ENCODE data around the gene TMEM119. TPM values are rescaled to one million over a fixed set of nuclear protein-coding genes. Genes with fewer than 3 reads are reported as not detected.
"Not testable (repeated sequence)": the region's sequence is repeated elsewhere in the genome, so short reads cannot be mapped to it uniquely, and the experiment has no call there.

Gene TMEM119
- polyA plus RNA-seq, 4 donors = 0.67 to 12.3 (median 6.0) TPM

GRCh38 chr12:108581311-108582227 lies 16.3 kb downstream of the TMEM119 start:
- no peak overlapping the region for H3K27ac ChIP-seq (ENCODE audit: low read depth in 1 of 3, low read length in 2 of 3)
- no peak overlapping the region for H3K4me3 ChIP-seq (ENCODE audit: low read depth in 1 of 3, low read length in 3 of 3)
- no peak for DNase-seq
- FAIRE-seq = no peak
- H3K4me1 ChIP-seq (ENCODE audit: control insufficient read depth in 3 of 3, insufficient read depth in 2 of 3, low read depth in 1 of 3, low read length in 2 of 3) = no peaks in the 10 kb centered on the region
- 84 to 88% (median 87%) methylated on average over 33 of the region's 33 CpGs for whole genome bisulfite sequencing, 3 donors
- H3K27me3 ChIP-seq (ENCODE audit: control insufficient read depth in 3 of 3, insufficient read depth in 3 of 3, low read length in 3 of 3) = no peaks in the 10 kb centered on the region
- H3K9me3 ChIP-seq (ENCODE audit: control insufficient read depth in 2 of 2, insufficient read depth in 1 of 2, low read depth in 1 of 2, low read length in 1 of 2) = no peaks in the 10 kb centered on the region
- no peaks in the 10 kb centered on the region for H3K36me3 ChIP-seq (ENCODE audit: control insufficient read depth in 3 of 3, insufficient read depth in 2 of 3, low read depth in 1 of 3, low read length in 3 of 3)

- H3K27me3 ChIP-seq (ENCODE audit: control insufficient read depth in 3 of 3, insufficient read depth in 3 of 3, low read length in 3 of 3) = no peaks in the 10 kb centered on the region
- FAIRE-seq (no peak), DNase-seq (no peak)
- no peaks in the 10 kb centered on the region for H3K9me3 ChIP-seq (ENCODE audit: control insufficient read depth in 2 of 2, insufficient read depth in 1 of 2, low read depth in 1 of 2, low read length in 1 of 2)
- H3K4me3 ChIP-seq (ENCODE audit: low read depth in 1 of 3, low read length in 3 of 3) = no peak overlapping the region
- H3K27ac ChIP-seq (ENCODE audit: low read depth in 1 of 3, low read length in 2 of 3) = no peak overlapping the region
- WGBS, 3 donors = 62 to 77% (median 65%) methylated on average over 3 of the region's 3 CpGs
- no peaks in the 10 kb centered on the region for H3K4me1 ChIP-seq (ENCODE audit: control insufficient read depth in 3 of 3, insufficient read depth in 2 of 3, low read depth in 1 of 3, low read length in 2 of 3)
- no peaks in the 10 kb centered on the region for H3K36me3 ChIP-seq (ENCODE audit: control insufficient read depth in 3 of 3, insufficient read depth in 2 of 3, low read depth in 1 of 3, low read length in 3 of 3)
Measured at GRCh38 chr12:108580531-108580930, 17.4 kb downstream of the TMEM119 start.

- FAIRE-seq = no peak
- Histone ChIP-seq H3K36me3 (ENCODE audit: control insufficient read depth in 3 of 3, insufficient read depth in 2 of 3, low read depth in 1 of 3, low read length in 3 of 3) (no peaks in the 10 kb centered on the region), H3K9me3 (ENCODE audit: control insufficient read depth in 2 of 2, insufficient read depth in 1 of 2, low read depth in 1 of 2, low read length in 1 of 2) (no peaks in the 10 kb centered on the region), H3K4me3 (ENCODE audit: low read depth in 1 of 3, low read length in 3 of 3) (no peak overlapping the region), H3K27ac (ENCODE audit: low read depth in 1 of 3, low read length in 2 of 3) (no peak overlapping the region), H3K4me1 (ENCODE audit: control insufficient read depth in 3 of 3, insufficient read depth in 2 of 3, low read depth in 1 of 3, low read length in 2 of 3) (no peaks in the 10 kb centered on the region), H3K27me3 (ENCODE audit: control insufficient read depth in 3 of 3, insufficient read depth in 3 of 3, low read length in 3 of 3) (no peaks in the 10 kb centered on the region)
- 82 to 93% (median 89%) methylated on average over 3 of the region's 3 CpGs for WGBS, 3 donors
- no peak for DNase-seq
Measured at GRCh38 chr12:108578813-108579212, 19.1 kb downstream of the TMEM119 start.

GRCh38 chr12:108578264-108578663 lies 19.6 kb downstream of the TMEM119 start:
- no peak for FAIRE-seq
- 64 to 100% (median 95%) methylated on average over 2 of the region's 2 CpGs for WGBS, 3 donors
- Histone ChIP-seq H3K27me3 (ENCODE audit: control insufficient read depth in 3 of 3, insufficient read depth in 3 of 3, low read length in 3 of 3) (no peaks in the 10 kb centered on the region), H3K4me1 (ENCODE audit: control insufficient read depth in 3 of 3, insufficient read depth in 2 of 3, low read depth in 1 of 3, low read length in 2 of 3) (no peaks in the 10 kb centered on the region), H3K27ac (ENCODE audit: low read depth in 1 of 3, low read length in 2 of 3) (no peak overlapping the region), H3K4me3 (ENCODE audit: low read depth in 1 of 3, low read length in 3 of 3) (no peak overlapping the region), H3K36me3 (ENCODE audit: control insufficient read depth in 3 of 3, insufficient read depth in 2 of 3, low read depth in 1 of 3, low read length in 3 of 3) (no peaks in the 10 kb centered on the region), H3K9me3 (ENCODE audit: control insufficient read depth in 2 of 2, insufficient read depth in 1 of 2, low read depth in 1 of 2, low read length in 1 of 2) (no peaks in the 10 kb centered on the region)
- DNase-seq = no peak

GRCh38 chr12:108577458-108577857 lies 20.4 kb downstream of the TMEM119 start:
- H3K4me3 ChIP-seq (ENCODE audit: low read depth in 1 of 3, low read length in 3 of 3) = no peak overlapping the region
- H3K27ac ChIP-seq (ENCODE audit: low read depth in 1 of 3, low read length in 2 of 3) = no peak overlapping the region
- no peaks in the 10 kb centered on the region for H3K27me3 ChIP-seq (ENCODE audit: control insufficient read depth in 3 of 3, insufficient read depth in 3 of 3, low read length in 3 of 3)
- DNase-seq (no peak), FAIRE-seq (no peak)
- no peaks in the 10 kb centered on the region for H3K36me3 ChIP-seq (ENCODE audit: control insufficient read depth in 3 of 3, insufficient read depth in 2 of 3, low read depth in 1 of 3, low read length in 3 of 3)
- H3K4me1 ChIP-seq (ENCODE audit: control insufficient read depth in 3 of 3, insufficient read depth in 2 of 3, low read depth in 1 of 3, low read length in 2 of 3) = no peaks in the 10 kb centered on the region
- no peaks in the 10 kb centered on the region for H3K9me3 ChIP-seq (ENCODE audit: control insufficient read depth in 2 of 2, insufficient read depth in 1 of 2, low read depth in 1 of 2, low read length in 1 of 2)

GRCh38 chr12:108576660-108577234 lies 21.1 kb downstream of the TMEM119 start:
- Histone ChIP-seq H3K36me3 (ENCODE audit: control insufficient read depth in 3 of 3, insufficient read depth in 2 of 3, low read depth in 1 of 3, low read length in 3 of 3) (no peaks in the 10 kb centered on the region), H3K9me3 (ENCODE audit: control insufficient read depth in 2 of 2, insufficient read depth in 1 of 2, low read depth in 1 of 2, low read length in 1 of 2) (no peaks in the 10 kb centered on the region), H3K4me3 (ENCODE audit: low read depth in 1 of 3, low read length in 3 of 3) (no peak overlapping the region), H3K4me1 (ENCODE audit: control insufficient read depth in 3 of 3, insufficient read depth in 2 of 3, low read depth in 1 of 3, low read length in 2 of 3) (no peaks in the 10 kb centered on the region), H3K27me3 (ENCODE audit: control insufficient read depth in 3 of 3, insufficient read depth in 3 of 3, low read length in 3 of 3) (no peaks in the 10 kb centered on the region), H3K27ac (ENCODE audit: low read depth in 1 of 3, low read length in 2 of 3) (no peak overlapping the region)
- WGBS, 3 donors = 58 to 69% (median 59%) methylated on average over 6 of the region's 6 CpGs
- no peak for DNase-seq
- no peak for FAIRE-seq

- FAIRE-seq (no peak), DNase-seq (no peak)
- H3K4me3 ChIP-seq (ENCODE audit: low read depth in 1 of 3, low read length in 3 of 3) = no peak overlapping the region
- no peaks in the 10 kb centered on the region for H3K9me3 ChIP-seq (ENCODE audit: control insufficient read depth in 2 of 2, insufficient read depth in 1 of 2, low read depth in 1 of 2, low read length in 1 of 2)
- H3K36me3 ChIP-seq (ENCODE audit: control insufficient read depth in 3 of 3, insufficient read depth in 2 of 3, low read depth in 1 of 3, low read length in 3 of 3) = no peaks in the 10 kb centered on the region
- no peaks in the 10 kb centered on the region for H3K27me3 ChIP-seq (ENCODE audit: control insufficient read depth in 3 of 3, insufficient read depth in 3 of 3, low read length in 3 of 3)
- whole genome bisulfite sequencing, 3 donors = 84 to 90% (median 87%) methylated on average over 9 of the region's 9 CpGs
- no peak overlapping the region for H3K27ac ChIP-seq (ENCODE audit: low read depth in 1 of 3, low read length in 2 of 3)
- H3K4me1 ChIP-seq (ENCODE audit: control insufficient read depth in 3 of 3, insufficient read depth in 2 of 3, low read depth in 1 of 3, low read length in 2 of 3) = no peaks in the 10 kb centered on the region
Measured at GRCh38 chr12:108575199-108575912, 22.5 kb downstream of the TMEM119 start.

- not testable (repeated sequence) for H3K36me3 ChIP-seq (ENCODE audit: control insufficient read depth in 3 of 3, insufficient read depth in 2 of 3, low read depth in 1 of 3, low read length in 3 of 3)
- 93 to 100% (median 98%) methylated on average over 1 of the region's 1 CpG for WGBS, 3 donors
Measured at GRCh38 chr12:108574276-108574675, 23.6 kb downstream of the TMEM119 start.

More at GRCh38 chr12:108574276-108574675, 23.6 kb downstream of the TMEM119 start:
- H3K9me3 ChIP-seq (ENCODE audit: control insufficient read depth in 2 of 2, insufficient read depth in 1 of 2, low read depth in 1 of 2, low read length in 1 of 2); H3K27me3 ChIP-seq (ENCODE audit: control insufficient read depth in 3 of 3, insufficient read depth in 3 of 3, low read length in 3 of 3); H3K4me3 ChIP-seq (ENCODE audit: low read depth in 1 of 3, low read length in 3 of 3); DNase-seq; H3K27ac ChIP-seq (ENCODE audit: low read depth in 1 of 3, low read length in 2 of 3); FAIRE-seq; H3K4me1 ChIP-seq (ENCODE audit: control insufficient read depth in 3 of 3, insufficient read depth in 2 of 3, low read depth in 1 of 3, low read length in 2 of 3): not testable (repeated sequence)

Data from small intestine (tissue), 7 donors.